K562 (cell line): ENCODE data around the gene CCDC159. TPM values are rescaled to one million over a fixed set of nuclear protein-coding genes. Genes with fewer than 3 reads are reported as not detected.

Experiments
- ATAC-seq: fragments of 200-7000 bp; cut with Tn5 transposase; 3 replicates; pipeline ENCODE4 v1.9.1; 2020; ENCODE audit warnings: moderate library complexity
- BruUV-seq: library from RNA; stranded (reverse); fragments of 400-500 nt; replicated peaks from 2 replicates; lab custom pipeline; 2021; lab: Mats Ljungman, UMichigan
- CTCF ChIA-PET: fragments of 300-600 bp; formaldehyde crosslinking; extraction: SDS; loops from one replicate; lab custom pipeline; 2021; ENCODE audit warnings: low intra/inter-chr PET ratio; lab: Yijun Ruan, JAX
- POLR2A ChIA-PET: fragments of 300-600, 350-650 bp; sonication (Branson Sonifier 250); formaldehyde crosslinking; extraction: SDS; loops from one replicate; lab custom pipeline; 2021; ENCODE audit warnings: antibody characterized with exemption, inconsistent platforms; lab: Yijun Ruan, JAX
- DNase-seq, 4 experiments: peaks; one replicate each; pipeline versions ENCODE4 v3.0.0 to v3.0.0-alpha.2; 2011 to 2018; ENCODE audit warnings: low spot score in 3 of 4, mixed read lengths in 3 of 4; ENCODE audit errors: extremely low read depth in 1 of 4
- FAIRE-seq: peaks from 2 replicates; lab custom pipeline; 2011; peaks lifted over from hg19 to GRCh38; lab: Jason Lieb, UNC
- H2AFZ ChIP-seq: 2 replicates; pipeline ENCODE4 v1.6.0; 2011; ENCODE audit warnings: low read depth, low read length, control low read depth, inconsistent platforms
- H3K27ac ChIP-seq: fragments of 200-600 bp; 3 replicates; pipeline ENCODE4 v1.8.0; 2011; ENCODE audit warnings: low read depth, mild to moderate bottlenecking, control low read depth, inconsistent platforms, low read length, moderate library complexity, mixed read lengths; ENCODE audit errors: extremely low read depth
- H3K27me3 ChIP-seq, 2 experiments: fragments of 300-600 bp in 1 of 2; 2 replicates in 1 of 2; 3 replicates in 1 of 2; pipeline versions ENCODE4 v1.6.0 to v1.8.0; 2011; ENCODE audit warnings: inconsistent platforms in 2 of 2, low read length in 2 of 2, mild to moderate bottlenecking in 1 of 2, mixed read lengths in 1 of 2, moderate library complexity in 1 of 2; ENCODE audit not compliant: control insufficient read depth in 2 of 2, insufficient read depth in 2 of 2
- H3K36me3 ChIP-seq: fragments of 300-600 bp; 3 replicates; pipeline ENCODE4 v1.8.0; 2011; ENCODE audit warnings: mild to moderate bottlenecking, low read length, inconsistent platforms; ENCODE audit not compliant: control insufficient read depth, insufficient read depth
- H3K4me1 ChIP-seq, 2 experiments: fragments of 200-600 bp in 1 of 2; replicated peaks in 1 of 2; 2 replicates in 1 of 2; 3 replicates in 1 of 2; pipeline versions ENCODE4 v1.5.1 to v1.8.0; 2011; ENCODE audit warnings: inconsistent platforms in 2 of 2, low read length in 2 of 2, mild to moderate bottlenecking in 1 of 2, mixed read lengths in 1 of 2, moderate library complexity in 1 of 2; ENCODE audit not compliant: control insufficient read depth in 2 of 2, insufficient read depth in 2 of 2
- H3K4me2 ChIP-seq: 2 replicates; pipeline ENCODE4 v1.6.1; 2011; ENCODE audit warnings: low read length, control low read depth, inconsistent platforms, mixed read lengths; ENCODE audit not compliant: insufficient read depth
- H3K4me3 ChIP-seq: fragments of 200-600 bp; sonication (generic), shearing (Covaris generic); 2 replicates; pipeline ENCODE4 v1.5.1; 2016; ENCODE audit warnings: control low read depth, inconsistent platforms
- H3K79me2 ChIP-seq: fragments of 200-600 bp; 3 replicates; pipeline ENCODE4 v1.8.0; 2011; ENCODE audit warnings: low read length, inconsistent platforms; ENCODE audit not compliant: control insufficient read depth, insufficient read depth
- H3K9ac ChIP-seq, 2 experiments: 2 replicates each; pipeline versions ENCODE4 v1.6.0 to v1.6.1; 2011; ENCODE audit warnings: low read depth in 2 of 2, low read length in 2 of 2, control low read depth in 1 of 2, inconsistent platforms in 1 of 2, mild to moderate bottlenecking in 1 of 2, mixed read lengths in 1 of 2; ENCODE audit not compliant: insufficient read depth in 1 of 2
- H3K9me1 ChIP-seq: one replicate; pipeline ENCODE4 v1.6.0; 2011; ENCODE audit warnings: inconsistent platforms, mild to moderate bottlenecking, low read length, moderate library complexity; ENCODE audit not compliant: control insufficient read depth, insufficient read depth
- H3K9me3 ChIP-seq: replicated peaks from 2 replicates; pipeline ENCODE4 v1.5.1; 2011; ENCODE audit warnings: low read depth, low read length, inconsistent platforms; ENCODE audit not compliant: control insufficient read depth, insufficient read depth
- H4K20me1 ChIP-seq: replicated peaks from 2 replicates; pipeline ENCODE4 v1.6.1; 2011; ENCODE audit warnings: low read length, inconsistent platforms, mixed read lengths; ENCODE audit not compliant: control insufficient read depth, insufficient read depth
- AFF1 ChIP-seq, 2 experiments: fragments of 450-650 bp; IDR thresholded peaks; 2 replicates each; pipeline ENCODE4 v1.6.1; 2018; ENCODE audit warnings: mild to moderate bottlenecking in 2 of 2, low read depth in 1 of 2; ENCODE audit not compliant: partially characterized antibody in 2 of 2
- BCOR ChIP-seq: fragments of 450-650 bp; IDR thresholded peaks from 2 replicates; pipeline ENCODE4 v1.6.1; 2016
- CHD1 ChIP-seq: fragments of 200-600 bp; sonication (generic); IDR thresholded peaks from one replicate; pipeline ENCODE4 v1.6.1; 2012; ENCODE audit warnings: mild to moderate bottlenecking, moderate library complexity, low read length, inconsistent platforms
- CSDE1 ChIP-seq, 2 experiments: fragments of 450-650 bp; IDR thresholded peaks; 2 replicates each; pipeline ENCODE4 v1.6.1; 2016; ENCODE audit warnings: mild to moderate bottlenecking in 1 of 2
- HSF4 ChIP-seq: fragments of 250-450 bp; sonication (Bioruptor Pico); IDR thresholded peaks from 2 replicates; pipeline ENCODE4 v2.1.2; 2022; ENCODE audit warnings: mild to moderate bottlenecking, moderate library complexity, borderline replicate concordance
- IRF9 ChIP-seq: fragments of 450-650 bp; IDR thresholded peaks from 2 replicates; pipeline ENCODE4 v1.6.1; 2016; ENCODE audit warnings: missing biosample characterization, missing genetic modification characterization
- MAX ChIP-seq: sonication (generic); formaldehyde crosslinking; IDR thresholded peaks from 2 replicates; pipeline ENCODE4 v1.9.0; 2022; ENCODE audit warnings: mild to moderate bottlenecking, missing genetic modification reagents
- MIER1 ChIP-seq: fragments of 450-650 bp; IDR thresholded peaks from 2 replicates; pipeline ENCODE4 v1.6.1; 2016; ENCODE audit warnings: antibody characterized with exemption, mild to moderate bottlenecking, low read depth
- NFATC3 ChIP-seq: fragments of 450-650 bp; IDR thresholded peaks from 2 replicates; pipeline ENCODE4 v1.6.1; 2017; ENCODE audit warnings: mild to moderate bottlenecking
- RNF219 ChIP-seq: fragments of 250-450 bp; sonication (Bioruptor Pico); IDR thresholded peaks from 2 replicates; pipeline ENCODE4 v1.5.0; 2022; ENCODE audit warnings: mild to moderate bottlenecking
- ZC3H8 ChIP-seq: fragments of 450-650 bp; IDR thresholded peaks from 2 replicates; pipeline ENCODE4 v1.6.1; 2017
- ZFP36 ChIP-seq: fragments of 150-350 bp; IDR thresholded peaks from 2 replicates; pipeline ENCODE4 v1.6.1; 2018; ENCODE audit warnings: low read length, low read depth; ENCODE audit not compliant: partially characterized antibody
- ZNF124 ChIP-seq: sonication (generic); formaldehyde crosslinking; IDR thresholded peaks from 2 replicates; pipeline ENCODE4 v1.8.1; 2022; ENCODE audit warnings: missing genetic modification reagents
- ZNF143 ChIP-seq: sonication (generic); formaldehyde crosslinking; IDR thresholded peaks from 2 replicates; pipeline ENCODE4 v1.9.0; 2022; ENCODE audit warnings: mild to moderate bottlenecking, missing genetic modification reagents
- ZNF274 ChIP-seq: IDR thresholded peaks from 2 replicates; pipeline ENCODE4 v1.6.1; 2011; ENCODE audit warnings: low read depth, mild to moderate bottlenecking, low read length, moderate library complexity, borderline replicate concordance
- ZNF778 ChIP-seq: fragments of 450-650 bp; formaldehyde crosslinking; IDR thresholded peaks from 2 replicates; pipeline ENCODE4 v1.4.0; 2020; ENCODE audit warnings: mild to moderate bottlenecking, moderate library complexity
- WGBS: fragments of 100-300 bp; shearing (Covaris generic); methylation state at CpG from one replicate; pipeline ENCODE4 v1.1.6; 2016; ENCODE audit warnings: low coverage, mixed read lengths; ENCODE audit not compliant: insufficient coverage; ENCODE audit errors: missing lambda C conversion rate; 5-methylcytosine and 5-hydroxymethylcytosine counted together
- in situ Hi-C: fragments of 300-500 bp; cut with MboI; formaldehyde crosslinking; loops from 4 replicates; pipeline ENCODE4 v1.15.0; 2018; ENCODE audit warnings: inconsistent platforms, mixed read lengths
- intact Hi-C: fragments of 100-400 bp; cut with micrococcal nuclease; formaldehyde crosslinking; loops from 2 replicates; pipeline ENCODE4 v1.14.2; 2022
- polyA plus RNA-seq, 8 experiments: library from polyadenylated mRNA; depleted of rRNA in 4 of 8; stranded (reverse) in 5 of 8; unstranded in 3 of 8; fragments of >200 nt; fragmentation: Nextera tagmentation in 2 of 8; fragmentation: Illumina TruSeq in 1 of 8; extraction: Ambion mirVana in 2 of 8; extraction: Trizol in 1 of 8; gene quantifications; 2 replicates each; pipeline versions ENCODE4 v1.2.1 to v1.2.3, GENCODE V29; 2011 to 2014; ENCODE audit warnings: inconsistent platforms in 1 of 8, missing spikeins in 1 of 8
- total RNA-seq, 7 experiments: library from RNA; depleted of rRNA in 6 of 7; stranded (reverse); fragments of >200 nt in 6 of 7; fragmentation: Illumina TruSeq in 2 of 7; extraction: Trizol in 2 of 7; gene quantifications; 2 replicates each; pipeline versions ENCODE4 v1.2.1 to v1.2.3, GENCODE V29; 2011 to 2021; ENCODE audit warnings: low replicate concordance in 1 of 7

CCDC159 gene
- total and polyA plus RNA-seq, 9 of the 15 experiments (the other 6 are each of a cell fraction or from before 2014, with no cell fraction given): 0.68 to 10.1 (median 4.7) TPM

GRCh38 chr19:11379857-11380350 is 33.6 kb downstream of the CCDC159 start:
- DNase-seq (no peak), FAIRE-seq (no peak), ATAC-seq (no peak)
- H3K27me3 ChIP-seq: no peaks in the 10 kb centered on the region
- no peaks in the 10 kb centered on the region; the same call in 1 of the 2 replicates for H4K20me1 ChIP-seq
- H3K79me2 ChIP-seq: peaks cover 25% of the 10 kb centered on the region; the same call in 2 of the 3 replicates
- no peak overlapping the region for H3K4me2 ChIP-seq
- no peak overlapping the region for H2AFZ ChIP-seq
- peaks cover 22 to 62% of the 10 kb centered on the region in 2 experiments for H3K4me1 ChIP-seq
- intact Hi-C loops: loop anchor here (5.0 kb wide), 2 partner anchors 88 to 102 kb away; partner anchors contain the start of gene ELAVL3
- H3K4me3 ChIP-seq: no peak overlapping the region
- peaks cover 44% of the 10 kb centered on the region for H3K36me3 ChIP-seq
- peaks cover 3% of the 10 kb centered on the region for H3K9me1 ChIP-seq
- 75% methylated on average over 7 of the region's 7 CpGs for WGBS
- no TSS peak for BruUV-seq
- CTCF ChIA-PET: no interaction called here
- H3K9ac ChIP-seq: no peak overlapping the region
- in situ Hi-C loops: loop anchor here (5.0 kb wide), 1 partner anchor 83 kb away; the partner anchor contains the start of gene TSPAN16
- POLR2A ChIA-PET: interaction anchor here (0.5 kb wide), 1 partner anchor 444 kb away, joined by 3 read pairs; no protein-coding TSS in a partner anchor
- H3K27ac ChIP-seq: no peak overlapping the region
- H3K9me3 ChIP-seq: no peaks in the 10 kb centered on the region
- TF ChIP-seq MIER1: no peak
- TF ChIP-seq BCOR: peak; percentile 61; the same call in 1 of the 2 replicates
- TF ChIP-seq RNF219: no peak
- no peak for TF ChIP-seq AFF1 (IDR thresholded peaks at IDR 0.05; ENCODE audit: low read depth in 1 of 2, partially characterized antibody in 2 of 2)
- no peak for TF ChIP-seq ZC3H8
- TF ChIP-seq CHD1: no peak
- peak; percentile 88 for TF ChIP-seq ZFP36
- no peak for TF ChIP-seq HSF4 (CRISPR knock-in tag)
- TF ChIP-seq CSDE1 (IDR thresholded peaks at IDR 0.05): no peak
- TF ChIP-seq MAX: 0 out of 2 replicates have a peak, but pooled peaks have one; percentile 17
- TF ChIP-seq ZNF143 (CRISPR knock-in tag): no peak
- no peak for TF ChIP-seq ZNF124
- no peak for TF ChIP-seq NFATC3
- no peak for TF ChIP-seq ZNF778 (CRISPR knock-in tag)
- no peak for TF ChIP-seq ZNF274
- no peak for TF ChIP-seq IRF9
